Brain microvascular endothelial cell (primary cell): ENCODE measurements around the gene FES.

Experiments
- DNase-seq: peaks from one replicate; pipeline ENCODE4 v3.0.0-alpha.2; 2020
- H3K27ac ChIP-seq: fragments of 250-450 bp; sonication (Bioruptor Pico); 2 replicates; pipeline ENCODE4 v1.5.1; 2020; ENCODE audit warnings: mild to moderate bottlenecking, moderate library complexity
- H3K27me3 ChIP-seq: fragments of 250-450 bp; sonication (Bioruptor Pico); replicated peaks from 2 replicates; pipeline ENCODE4 v1.5.1; 2020; ENCODE audit warnings: mild to moderate bottlenecking
- H3K36me3 ChIP-seq: fragments of 250-450 bp; sonication (Bioruptor Pico); replicated peaks from 2 replicates; pipeline ENCODE4 v1.5.1; 2020; ENCODE audit warnings: mild to moderate bottlenecking
- H3K4me3 ChIP-seq: 2 replicates; pipeline ENCODE4 v1.5.1; 2011; ENCODE audit warnings: low read depth, mild to moderate bottlenecking, control low read depth, low read length, moderate library complexity
- in situ Hi-C: cut with HindIII; loops from 2 replicates; pipeline ENCODE4 v1.10.0; 2017; ENCODE audit warnings: low sequenced_read_pairs, low pct_ligation_motif_present
- TF ChIP-seq, protein P1 (sequence below): IDR thresholded peaks from 2 replicates; pipeline ENCODE4 v1.5.1; 2011; ENCODE audit warnings: low read depth, mild to moderate bottlenecking, moderate library complexity, low read length, control low read depth, inconsistent platforms; ENCODE audit errors: missing control alignments

Gene FES

DNA sequence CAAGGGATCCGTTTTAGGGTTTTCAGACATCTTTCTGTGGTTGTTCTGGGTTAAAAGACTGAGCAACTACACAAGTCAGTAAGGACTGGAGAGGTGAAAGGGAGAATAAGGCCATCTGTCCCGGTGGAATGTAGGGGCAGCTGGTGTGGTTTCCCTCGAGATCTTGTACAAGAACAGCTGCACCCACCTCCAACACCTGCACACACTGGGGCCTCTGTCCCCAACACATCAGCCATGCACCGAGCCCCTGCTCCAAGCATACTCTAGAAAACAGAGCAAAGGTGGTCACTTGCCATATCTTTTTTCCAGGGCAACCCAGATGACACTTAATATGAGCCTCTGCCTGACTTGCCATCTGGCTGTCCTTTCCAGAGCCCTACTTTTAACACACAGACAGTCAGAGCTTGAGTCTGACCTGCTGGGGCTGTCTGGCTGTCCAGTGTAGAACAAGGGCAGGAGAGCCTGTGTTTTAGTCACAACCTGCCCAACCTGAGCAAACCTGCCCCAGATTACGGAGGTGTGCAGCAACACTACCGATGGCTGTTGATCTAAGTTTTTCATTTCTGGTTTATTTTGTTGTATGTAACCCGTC, 31.0 kb downstream of the FES start:
- TF ChIP-seq, protein P1, sequence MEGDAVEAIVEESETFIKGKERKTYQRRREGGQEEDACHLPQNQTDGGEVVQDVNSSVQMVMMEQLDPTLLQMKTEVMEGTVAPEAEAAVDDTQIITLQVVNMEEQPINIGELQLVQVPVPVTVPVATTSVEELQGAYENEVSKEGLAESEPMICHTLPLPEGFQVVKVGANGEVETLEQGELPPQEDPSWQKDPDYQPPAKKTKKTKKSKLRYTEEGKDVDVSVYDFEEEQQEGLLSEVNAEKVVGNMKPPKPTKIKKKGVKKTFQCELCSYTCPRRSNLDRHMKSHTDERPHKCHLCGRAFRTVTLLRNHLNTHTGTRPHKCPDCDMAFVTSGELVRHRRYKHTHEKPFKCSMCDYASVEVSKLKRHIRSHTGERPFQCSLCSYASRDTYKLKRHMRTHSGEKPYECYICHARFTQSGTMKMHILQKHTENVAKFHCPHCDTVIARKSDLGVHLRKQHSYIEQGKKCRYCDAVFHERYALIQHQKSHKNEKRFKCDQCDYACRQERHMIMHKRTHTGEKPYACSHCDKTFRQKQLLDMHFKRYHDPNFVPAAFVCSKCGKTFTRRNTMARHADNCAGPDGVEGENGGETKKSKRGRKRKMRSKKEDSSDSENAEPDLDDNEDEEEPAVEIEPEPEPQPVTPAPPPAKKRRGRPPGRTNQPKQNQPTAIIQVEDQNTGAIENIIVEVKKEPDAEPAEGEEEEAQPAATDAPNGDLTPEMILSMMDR: no peak
- in situ Hi-C loops: no loop called here
- H3K4me3 ChIP-seq: no peak overlapping the region
- peak overlapping the region; percentile 44 for H3K27ac ChIP-seq
- DNase-seq: no peak
- H3K27me3 ChIP-seq: no peaks in the 10 kb centered on the region
- peaks cover 50% of the 10 kb centered on the region for H3K36me3 ChIP-seq

DNA sequence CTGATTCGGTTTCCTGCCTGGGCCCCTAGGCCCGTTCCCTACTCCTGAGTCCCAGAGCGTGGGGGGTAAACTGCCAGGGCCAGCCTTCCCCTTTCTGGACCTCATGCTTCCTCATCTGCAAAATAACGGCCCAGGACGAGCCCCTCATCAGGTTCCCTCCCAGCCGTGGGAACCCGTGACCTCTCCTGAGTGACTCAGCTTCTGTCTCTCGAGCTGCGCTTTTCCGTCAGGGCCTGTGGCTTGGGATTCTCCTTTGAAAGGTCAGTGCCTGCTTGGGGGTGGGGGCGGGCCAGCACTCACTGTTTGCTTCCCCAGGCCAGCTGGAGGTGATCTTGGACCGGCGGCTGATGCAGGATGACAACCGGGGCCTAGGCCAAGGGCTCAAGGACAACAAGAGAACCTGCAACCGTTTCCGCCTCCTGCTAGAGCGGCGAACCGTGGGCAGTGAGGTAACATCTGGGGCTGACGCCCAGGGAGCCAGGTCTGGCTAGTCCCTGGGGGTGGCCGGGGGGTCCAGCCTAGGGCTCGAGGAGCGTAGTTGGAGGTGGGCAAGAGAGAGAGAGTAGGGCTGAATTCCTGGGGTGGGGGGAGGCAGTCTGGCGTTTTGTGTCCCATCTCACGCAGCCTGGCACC, 31.6 kb downstream of the FES start:
- Histone ChIP-seq H3K27ac (peak overlapping the region; percentile 44), H3K4me3 (no peak overlapping the region), H3K36me3 (peaks cover 47% of the 10 kb centered on the region), H3K27me3 (no peaks in the 10 kb centered on the region)
- TF ChIP-seq, protein P1: no peak
- peak; percentile 76 for DNase-seq
- in situ Hi-C loops: no loop called here

DNA sequence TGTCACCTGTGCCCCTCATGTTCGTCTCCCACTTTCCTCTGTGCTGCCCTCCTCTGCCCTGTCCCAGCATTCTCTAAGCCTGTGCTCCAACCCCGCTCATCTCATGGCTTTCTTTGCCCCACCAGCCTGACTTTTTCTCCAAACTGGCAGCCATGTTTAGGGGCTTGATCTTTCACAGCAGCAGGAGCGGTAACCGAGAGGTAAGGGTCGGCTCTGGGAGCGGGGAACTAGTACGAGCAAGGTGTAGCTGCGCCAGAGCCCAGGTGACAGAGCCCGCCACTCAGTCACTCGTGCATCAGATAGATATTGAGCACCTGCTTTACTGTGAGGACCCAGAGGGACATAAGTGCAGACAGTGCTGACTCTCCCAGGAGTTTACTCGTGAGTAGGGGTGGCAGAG, 32.2 kb downstream of the FES start:
- H3K4me3 ChIP-seq: no peak overlapping the region

DNA sequence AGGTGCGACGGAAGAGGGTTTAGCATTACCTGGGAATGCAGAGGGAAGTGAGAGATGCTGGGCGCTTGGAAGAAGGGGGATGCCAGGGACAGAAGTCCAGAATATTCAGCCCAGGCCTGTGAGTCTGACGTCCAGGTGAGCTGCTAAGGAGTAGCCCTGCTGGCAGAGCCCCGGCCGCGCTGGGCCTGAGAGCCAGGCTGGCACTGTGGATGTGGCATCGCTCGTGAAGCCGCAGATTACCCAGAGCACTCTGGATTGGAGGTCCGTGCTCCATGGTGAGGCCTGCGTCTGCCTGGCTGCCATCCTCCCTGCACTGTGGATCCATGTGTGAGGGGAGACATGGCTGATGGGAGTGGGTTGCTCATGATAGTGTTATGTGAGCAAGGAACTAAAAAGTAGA, 33.3 kb downstream of the FES start:
- in situ Hi-C loops: no loop called here
- Histone ChIP-seq H3K4me3 (no peak overlapping the region), H3K27me3 (no peaks in the 10 kb centered on the region), H3K36me3 (peaks cover 37% of the 10 kb centered on the region), H3K27ac (no peak overlapping the region)
- TF ChIP-seq, protein P1: no peak
- no peak for DNase-seq

More for the DNA sequence above, 32.2 kb downstream of the FES start:
- no peak for DNase-seq
- peaks cover 44% of the 10 kb centered on the region for H3K36me3 ChIP-seq
- no peak overlapping the region for H3K27ac ChIP-seq
- H3K27me3 ChIP-seq: no peaks in the 10 kb centered on the region
- TF ChIP-seq, protein P1: no peak
- in situ Hi-C loops: no loop called here

DNA sequence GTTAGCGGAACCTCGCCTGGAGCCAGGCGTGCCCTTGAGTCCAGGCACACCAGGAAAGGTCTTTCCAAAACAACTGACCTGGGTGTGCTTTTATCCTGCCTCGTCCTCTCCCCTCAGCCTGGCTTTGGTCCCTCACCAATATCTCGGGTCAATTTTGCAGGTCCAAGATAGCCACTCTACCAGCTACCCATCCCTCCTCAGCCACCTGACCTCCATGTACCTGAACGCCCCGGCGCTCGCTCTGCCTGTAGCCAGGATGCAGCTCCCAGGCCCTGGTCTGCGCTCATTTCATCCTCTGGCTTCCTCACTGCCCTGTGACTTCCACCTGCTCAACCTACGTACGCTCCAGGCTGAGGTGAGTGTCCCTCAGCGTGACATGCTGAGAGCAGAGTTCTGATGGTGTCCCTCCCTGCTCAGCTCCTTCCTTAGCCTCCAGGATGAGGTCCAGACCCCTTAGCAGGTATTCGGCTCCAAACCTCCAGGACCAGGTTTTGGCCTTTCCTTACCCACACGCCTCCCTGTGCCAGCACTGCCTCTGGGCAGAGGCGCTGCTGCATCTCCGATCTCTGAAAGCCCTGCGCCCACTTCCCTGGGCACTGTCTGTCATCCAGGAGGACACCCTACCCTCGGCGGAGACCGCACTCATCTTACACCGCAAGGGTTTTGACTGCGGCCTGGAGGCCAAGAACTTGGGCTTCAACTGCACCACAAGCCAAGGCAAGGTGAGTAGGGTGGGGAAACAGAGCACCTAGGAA, 33.9 kb downstream of the FES start:
- no peak overlapping the region for H3K27ac ChIP-seq
- no peaks in the 10 kb centered on the region for H3K27me3 ChIP-seq
- no peak for DNase-seq
- in situ Hi-C loops: no loop called here
- TF ChIP-seq, protein P1: no peak
- no peak overlapping the region for H3K4me3 ChIP-seq
- peaks cover 36% of the 10 kb centered on the region for H3K36me3 ChIP-seq
